Large intestine (tissue), 3 donors: ENCODE results near the gene SLC30A2. TPM values are rescaled to one million over a fixed set of nuclear protein-coding genes. Genes with fewer than 3 reads are reported as not detected.

Source experiments
- DNase-seq, 2 donors: peaks; one replicate each; pipeline versions ENCODE4 v3.0.0 to v3.0.0-alpha.2; 2013
- H3K27ac ChIP-seq: one replicate; pipeline ENCODE4 v1.5.1; 2013; ENCODE audit warnings: low read length
- H3K27me3 ChIP-seq: 2 replicates; pipeline ENCODE4 v1.6.1; 2013; ENCODE audit warnings: low read length; ENCODE audit not compliant: control insufficient read depth, insufficient read depth
- H3K36me3 ChIP-seq: 2 replicates; pipeline ENCODE4 v1.6.1; 2013; ENCODE audit warnings: low read length; ENCODE audit not compliant: control insufficient read depth, insufficient read depth
- H3K4me1 ChIP-seq: one replicate; pipeline ENCODE4 v1.6.1; 2013; ENCODE audit warnings: low read length; ENCODE audit not compliant: control insufficient read depth, insufficient read depth
- H3K4me3 ChIP-seq: one replicate; pipeline ENCODE4 v1.5.1; 2013; ENCODE audit warnings: low read length
- H3K9me3 ChIP-seq: one replicate; pipeline ENCODE4 v1.6.1; 2013; ENCODE audit warnings: mild to moderate bottlenecking, low read depth, low read length, moderate library complexity; ENCODE audit not compliant: control insufficient read depth
- WGBS: methylation state at CpG from one replicate; pipeline ENCODE4 v1.1.5; 2013; ENCODE audit warnings: low lambda C conversion rate; ENCODE audit not compliant: insufficient coverage; 5-methylcytosine and 5-hydroxymethylcytosine counted together
- polyA plus RNA-seq: library from polyadenylated mRNA; unstranded; fragments of 120-200 nt; gene quantifications from one replicate; pipeline ENCODE4 v1.2.1, GENCODE V29; 2013

The SLC30A2 gene
- polyA plus RNA-seq, 1 donor: 24.9 TPM

DNA sequence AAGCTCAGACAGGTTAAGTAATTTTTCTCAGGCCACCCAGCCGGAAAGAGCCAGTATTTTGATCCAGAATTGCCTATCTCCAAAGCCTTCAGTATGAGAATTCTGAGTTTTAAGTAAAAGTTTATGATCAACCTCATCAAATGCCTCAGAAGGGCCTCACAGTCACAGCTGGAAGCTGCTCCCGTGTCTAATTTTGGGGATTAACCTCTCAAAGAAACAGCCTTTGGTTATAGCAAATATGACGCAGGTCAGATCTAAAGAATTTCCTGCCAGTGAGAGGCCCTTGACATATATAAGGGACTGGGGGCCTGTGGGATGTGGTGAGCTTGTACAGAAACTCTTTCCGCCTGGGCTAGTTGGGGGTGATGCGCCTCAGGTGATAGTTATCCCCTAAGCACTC lies 22.1 kb downstream of the SLC30A2 start:
- no CpG with 5 or more reads among the region's 5 CpGs for WGBS

DNA sequence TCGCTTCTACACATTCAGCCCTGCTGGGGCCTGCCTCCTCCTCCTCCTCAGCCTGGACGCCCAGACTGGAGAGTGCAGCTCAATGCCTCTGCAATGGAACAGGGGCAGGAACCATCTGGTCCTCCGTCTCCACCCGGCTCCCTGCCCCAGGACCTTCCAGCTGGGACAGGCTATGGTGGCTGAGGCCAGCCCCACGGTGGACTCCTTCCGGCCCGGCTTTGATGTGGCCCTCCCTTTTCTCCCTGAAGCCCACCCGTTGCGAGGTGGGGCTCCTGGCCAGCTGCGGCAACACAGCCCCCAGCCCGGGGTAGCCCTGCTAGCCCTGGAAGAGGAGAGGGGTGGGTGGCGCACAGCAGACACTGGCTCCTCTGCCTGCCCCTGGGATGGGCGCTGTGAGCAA lies 22.9 kb downstream of the SLC30A2 start:
- no peak overlapping the region for H3K4me3 ChIP-seq
- no peak for DNase-seq
- H3K9me3 ChIP-seq: no peaks in the 10 kb centered on the region
- no peaks in the 10 kb centered on the region for H3K36me3 ChIP-seq
- no peak overlapping the region for H3K27ac ChIP-seq
- WGBS: no CpG with 5 or more reads among the region's 13 CpGs
- peaks cover 5% of the 10 kb centered on the region for H3K4me1 ChIP-seq
- H3K27me3 ChIP-seq: no peaks in the 10 kb centered on the region

More for the DNA sequence above, 22.1 kb downstream of the SLC30A2 start:
- H3K4me1 ChIP-seq: peaks cover 5% of the 10 kb centered on the region
- no peak for DNase-seq
- H3K9me3 ChIP-seq: no peaks in the 10 kb centered on the region
- no peak overlapping the region for H3K27ac ChIP-seq
- no peak overlapping the region for H3K4me3 ChIP-seq
- H3K27me3 ChIP-seq: no peaks in the 10 kb centered on the region
- no peaks in the 10 kb centered on the region for H3K36me3 ChIP-seq

DNA sequence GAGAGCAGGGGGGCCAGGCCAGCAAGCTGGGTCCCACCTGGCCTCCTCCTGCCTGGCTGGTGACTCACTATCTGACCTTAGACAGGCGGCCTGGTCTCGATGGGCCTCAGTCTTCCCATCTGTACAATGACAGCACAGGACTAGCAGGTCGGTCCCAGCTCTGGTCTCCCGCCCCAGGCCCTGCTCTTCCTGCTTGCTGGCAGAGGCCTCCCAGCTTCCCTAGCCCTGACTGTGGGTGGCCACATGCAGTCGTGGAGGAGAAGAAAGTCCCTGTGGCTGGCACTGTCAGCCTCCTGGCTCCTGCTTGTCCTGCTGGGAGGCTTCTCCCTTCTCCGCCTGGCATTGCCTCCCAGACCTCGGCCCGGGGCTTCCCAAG lies 23.5 kb downstream of the SLC30A2 start:
- no peaks in the 10 kb centered on the region for H3K9me3 ChIP-seq
- H3K27me3 ChIP-seq: no peaks in the 10 kb centered on the region
- no CpG with 5 or more reads among the region's 8 CpGs for WGBS
- DNase-seq: no peak
- no peak overlapping the region for H3K4me3 ChIP-seq
- H3K4me1 ChIP-seq: peaks cover 5% of the 10 kb centered on the region
- H3K36me3 ChIP-seq: no peaks in the 10 kb centered on the region
- H3K27ac ChIP-seq: no peak overlapping the region

DNA sequence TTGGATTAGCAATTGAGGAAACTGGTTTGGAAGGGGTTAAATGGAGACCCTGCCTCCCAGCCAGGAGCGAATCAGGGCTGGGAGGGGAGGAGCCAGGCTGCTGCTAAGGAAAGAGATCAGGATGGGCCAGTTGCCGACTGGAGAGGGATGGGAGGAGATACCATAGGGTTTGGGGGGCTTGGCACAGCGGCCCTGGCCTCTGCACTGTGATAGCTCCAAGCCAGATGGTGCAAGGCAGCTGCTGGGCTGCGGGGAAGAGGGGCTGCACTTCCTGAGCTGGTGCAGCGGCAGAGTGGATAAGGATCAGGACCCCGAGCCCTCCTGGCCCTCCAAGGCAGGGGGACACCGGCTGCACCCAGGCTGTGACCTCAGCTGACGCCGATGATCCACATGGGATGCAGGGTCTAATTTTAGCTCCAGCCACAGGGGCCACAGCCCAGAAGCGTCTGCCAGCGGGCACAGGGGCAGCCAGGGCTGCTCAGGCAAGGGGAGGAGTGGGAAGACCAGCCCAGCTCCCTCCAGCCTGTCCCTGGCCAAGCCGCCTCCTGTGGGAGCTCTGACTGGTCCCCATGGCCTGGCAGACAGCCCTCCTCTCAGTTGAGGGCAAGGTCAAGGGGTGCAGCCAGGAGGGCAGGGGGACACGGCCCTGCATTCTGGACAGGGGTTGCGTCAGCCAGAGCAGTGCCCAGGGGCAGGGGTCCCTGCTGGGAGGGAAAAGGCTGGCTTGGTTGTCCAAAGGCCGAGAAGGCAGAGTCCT lies 24.1 kb downstream of the SLC30A2 start, which contains the start of gene EXTL1:
Gene EXTL1, plus strand, starts transcription at position 129 of the 757 bp plus-strand sequence. CDS start 872 bp downstream, outside the sequence.
- Histone ChIP-seq H3K4me3 (peak within 1 kb of the TSS; percentile 21), H3K4me1 (peaks cover 5% of the 10 kb centered on the region), H3K27ac (no peak within 1 kb of the TSS), H3K27me3 (no peaks in the 10 kb centered on the region), H3K36me3 (no peaks in the 10 kb centered on the region), H3K9me3 (no peaks in the 10 kb centered on the region)
- DNase-seq: peak in 1 of 2 donors; percentile 30
- WGBS: no CpG with 5 or more reads among the region's 15 CpGs

DNA sequence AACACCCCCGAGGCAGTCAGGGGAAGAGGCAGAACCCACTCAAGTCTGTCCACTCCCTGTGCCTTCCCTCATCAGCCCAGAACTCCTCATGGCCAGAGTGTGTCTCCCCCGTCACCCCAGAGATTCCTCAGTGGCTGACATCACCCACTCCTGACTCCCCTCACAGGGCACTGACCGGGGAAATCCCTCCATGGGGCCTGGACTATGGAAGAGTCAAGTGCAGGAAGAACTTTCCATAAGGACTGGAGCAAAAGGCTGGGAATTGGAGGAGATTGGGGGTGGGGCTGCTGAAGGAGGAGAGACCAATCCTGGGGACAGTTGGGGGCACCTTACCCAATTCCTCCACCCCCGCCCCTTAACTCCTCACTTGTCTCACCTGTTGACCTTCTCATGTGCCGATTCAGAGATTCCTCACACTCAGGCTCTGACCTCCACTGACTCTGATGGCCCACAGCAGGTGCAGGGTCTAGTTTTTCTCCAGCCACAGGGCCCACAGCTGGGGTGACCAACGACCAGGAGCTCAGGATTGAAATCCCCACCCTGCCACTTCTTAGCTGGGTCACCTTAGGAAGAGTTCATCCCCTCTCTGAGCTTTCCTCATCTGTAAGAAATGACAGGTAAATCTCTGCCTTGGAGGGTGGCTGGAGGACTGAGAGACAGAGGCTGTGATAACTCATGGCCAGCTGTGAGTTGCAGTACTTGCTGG lies 24.8 kb downstream of the SLC30A2 start:
- Histone ChIP-seq H3K9me3 (no peaks in the 10 kb centered on the region), H3K4me1 (peaks cover 5% of the 10 kb centered on the region), H3K27ac (no peak overlapping the region), H3K27me3 (no peaks in the 10 kb centered on the region), H3K36me3 (no peaks in the 10 kb centered on the region), H3K4me3 (no peak overlapping the region)
- WGBS: no CpG with 5 or more reads among the region's 6 CpGs
- no peak for DNase-seq

DNA sequence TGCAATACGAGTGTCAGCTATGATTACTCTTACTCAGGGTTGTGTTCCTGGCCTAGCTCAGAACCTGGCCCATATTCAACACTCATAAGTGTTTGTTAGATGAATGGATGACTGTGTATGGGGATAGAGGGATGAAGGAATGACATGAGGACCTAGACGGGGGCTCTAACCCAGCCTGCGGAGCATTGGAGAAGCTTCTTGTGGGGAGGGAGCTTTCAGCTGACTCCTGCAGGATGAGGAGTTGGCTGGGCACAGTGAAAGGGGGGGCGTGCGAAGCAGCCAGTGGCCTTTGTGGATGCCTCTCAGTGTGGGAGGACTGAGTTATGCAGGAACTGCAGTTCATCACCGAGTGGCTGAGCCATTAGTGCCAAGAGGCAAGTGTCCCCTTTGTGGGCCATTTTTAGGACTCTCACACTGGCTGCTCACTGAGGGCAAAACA lies 25.6 kb downstream of the SLC30A2 start:
- no peak overlapping the region for H3K4me3 ChIP-seq
- H3K9me3 ChIP-seq: no peaks in the 10 kb centered on the region
- H3K4me1 ChIP-seq: peaks cover 5% of the 10 kb centered on the region
- no peak overlapping the region for H3K27ac ChIP-seq
- no peak for DNase-seq
- no peaks in the 10 kb centered on the region for H3K27me3 ChIP-seq
- H3K36me3 ChIP-seq: no peaks in the 10 kb centered on the region
- WGBS: no CpG with 5 or more reads among the region's 6 CpGs

DNA sequence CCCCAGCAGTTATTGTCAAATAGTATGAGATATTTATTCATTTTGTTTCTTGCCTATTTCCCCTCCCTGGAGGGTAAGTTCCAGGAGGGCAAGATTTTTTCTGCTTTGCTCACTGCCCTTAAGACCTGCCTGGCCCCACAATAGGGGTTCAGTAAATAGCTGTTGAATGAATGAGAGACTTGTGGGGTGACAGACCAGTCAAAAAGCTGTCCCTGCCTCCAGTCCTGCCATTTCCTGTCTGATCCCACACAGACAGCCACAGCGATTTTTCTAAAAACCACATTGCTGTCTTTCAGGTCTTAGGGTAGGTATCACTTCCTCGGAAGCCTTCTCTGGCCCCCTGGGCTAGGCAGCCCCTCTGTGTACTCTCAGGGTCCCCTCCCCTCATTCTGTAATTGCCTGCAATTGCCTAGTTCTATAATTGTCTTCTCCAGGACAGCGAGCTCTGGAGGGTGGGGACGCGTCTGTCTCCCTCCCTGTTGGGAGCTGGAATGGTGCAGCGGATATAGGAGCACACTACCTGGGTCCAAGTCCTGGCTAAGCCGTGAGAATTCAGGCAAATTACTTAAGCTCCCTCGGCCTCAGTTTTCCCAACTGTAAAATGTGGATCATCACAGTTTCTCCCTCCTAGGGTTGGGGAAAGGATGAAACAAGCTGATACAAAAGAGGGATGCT lies 26.1 kb downstream of the SLC30A2 start:
- Histone ChIP-seq H3K4me3 (no peak overlapping the region), H3K4me1 (peaks cover 5% of the 10 kb centered on the region), H3K9me3 (no peaks in the 10 kb centered on the region), H3K36me3 (no peaks in the 10 kb centered on the region), H3K27me3 (no peaks in the 10 kb centered on the region), H3K27ac (no peak overlapping the region)
- DNase-seq: no peak
- WGBS: no CpG with 5 or more reads among the region's 8 CpGs

DNA sequence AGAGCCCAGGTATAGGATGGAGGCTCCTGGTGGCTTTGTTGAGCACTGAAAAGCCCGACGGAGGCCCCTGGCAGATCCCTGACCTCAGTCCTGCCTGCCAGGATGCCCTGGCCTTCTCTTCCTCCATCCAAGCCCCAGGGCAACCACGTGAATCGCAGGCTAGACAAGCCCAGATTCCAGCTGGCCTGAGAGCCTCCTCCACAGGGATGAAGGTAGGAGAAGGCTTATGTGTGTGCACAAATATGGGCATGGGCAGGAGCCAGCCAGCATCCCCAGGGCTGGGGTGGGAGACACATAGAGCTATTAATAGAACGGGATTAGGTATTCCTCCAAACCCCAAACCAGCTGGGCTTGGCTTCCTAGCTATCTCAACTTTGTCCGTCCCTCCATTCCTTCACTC lies 28.3 kb downstream of the SLC30A2 start:
- no peaks in the 10 kb centered on the region for H3K27me3 ChIP-seq
- no CpG with 5 or more reads among the region's 6 CpGs for WGBS
- H3K4me1 ChIP-seq: peaks cover 10% of the 10 kb centered on the region
- no peak overlapping the region for H3K27ac ChIP-seq
- H3K4me3 ChIP-seq: no peak overlapping the region
- H3K36me3 ChIP-seq: no peaks in the 10 kb centered on the region
- H3K9me3 ChIP-seq: no peaks in the 10 kb centered on the region
- no peak for DNase-seq

DNA sequence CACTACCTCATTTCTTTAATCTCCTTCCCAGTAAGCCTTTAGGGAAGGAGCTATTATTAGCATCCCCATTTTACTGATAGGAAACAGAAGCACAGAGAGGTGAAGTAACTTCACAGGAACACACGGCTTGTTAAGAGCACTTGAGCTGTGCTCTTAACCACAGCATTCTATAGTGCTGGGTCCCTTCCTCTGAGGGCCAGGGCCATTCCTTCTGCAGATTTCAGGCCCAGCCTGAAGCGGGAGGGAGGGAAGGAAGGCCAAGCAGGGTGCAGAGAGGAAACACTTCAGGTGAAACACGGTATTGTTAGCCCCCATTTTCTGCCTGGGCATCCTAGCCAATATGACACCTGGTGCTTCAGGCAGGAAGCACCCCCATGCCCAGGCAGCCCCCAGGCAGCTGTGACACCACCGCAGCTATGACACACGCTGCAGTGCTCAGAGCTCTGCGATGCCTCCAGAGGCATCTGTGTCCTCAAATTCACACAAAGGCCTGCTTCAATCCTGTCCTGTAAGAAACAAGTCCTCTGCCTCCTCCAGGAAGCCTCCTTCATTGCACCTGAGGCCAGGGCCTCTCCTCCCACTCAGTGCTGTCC lies 28.9 kb downstream of the SLC30A2 start:
- DNase-seq: no peak
- Histone ChIP-seq H3K36me3 (no peaks in the 10 kb centered on the region), H3K27me3 (no peaks in the 10 kb centered on the region), H3K4me1 (peaks cover 12% of the 10 kb centered on the region), H3K27ac (no peak overlapping the region), H3K4me3 (no peak overlapping the region), H3K9me3 (no peaks in the 10 kb centered on the region)
- no CpG with 5 or more reads among the region's 6 CpGs for WGBS

DNA sequence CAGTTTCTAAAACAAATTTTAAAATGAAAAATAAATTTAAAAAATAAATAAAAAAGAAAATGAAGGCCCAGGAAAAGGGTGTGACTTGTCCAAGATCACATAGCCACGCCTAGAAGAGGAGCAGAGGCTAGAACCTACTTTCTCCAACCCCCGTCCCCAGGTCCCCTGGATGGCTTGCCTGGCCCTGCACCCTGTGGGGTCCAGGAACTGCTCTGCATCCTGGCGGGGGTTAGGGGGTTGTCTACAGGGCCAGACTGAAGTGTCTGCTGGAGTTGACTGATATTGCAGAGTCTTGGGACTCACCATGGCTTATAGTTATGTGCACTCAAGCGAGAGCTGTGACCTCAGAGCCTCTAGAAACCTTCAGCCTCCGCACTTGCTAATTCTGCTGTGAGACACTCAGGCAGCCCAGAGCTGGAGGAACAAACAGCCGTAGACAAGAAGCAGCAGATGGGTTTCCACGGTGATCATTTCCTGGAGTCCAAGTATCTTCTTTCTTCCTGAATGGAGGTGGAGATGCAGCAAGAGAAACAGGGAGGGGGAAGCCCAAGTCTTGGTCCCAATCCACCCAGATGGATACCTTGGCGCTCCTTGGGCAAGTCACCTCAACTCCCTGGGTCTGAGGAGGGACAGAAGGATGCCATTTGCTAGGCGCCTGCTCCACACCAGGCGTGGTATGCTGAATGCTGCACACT lies 29.5 kb downstream of the SLC30A2 start:
- Histone ChIP-seq H3K9me3 (no peaks in the 10 kb centered on the region), H3K4me3 (no peak overlapping the region), H3K4me1 (peaks cover 14% of the 10 kb centered on the region), H3K27me3 (no peaks in the 10 kb centered on the region), H3K27ac (no peak overlapping the region), H3K36me3 (no peaks in the 10 kb centered on the region)
- 100% methylated on average over 1 of the region's 10 CpGs for WGBS
- no peak for DNase-seq
